Mesothelial cell of epicardium (in vitro differentiated cells): ENCODE data around the gene XPC. TPM values are rescaled to one million over a fixed set of nuclear protein-coding genes. Genes with fewer than 3 reads are reported as not detected.

Experiments
- DNase-seq, 2 experiments: peaks; one replicate each; pipeline ENCODE4 v3.0.0; 2021; ENCODE audit warnings: low spot score in 2 of 2; ENCODE audit not compliant: unreplicated experiment in 2 of 2
- H3K27ac Mint-ChIP-seq: 2 replicates; pipeline ENCODE4 v1.8.0; 2021; ENCODE audit warnings: mixed read lengths
- H3K27me3 Mint-ChIP-seq: 2 replicates; pipeline ENCODE4 v1.8.0; 2021; ENCODE audit warnings: low read depth, mixed read lengths
- H3K36me3 Mint-ChIP-seq: 2 replicates; pipeline ENCODE4 v1.8.0; 2021; ENCODE audit warnings: mixed read lengths
- H3K4me1 Mint-ChIP-seq: 2 replicates; pipeline ENCODE4 v1.8.0; 2021; ENCODE audit warnings: mixed read lengths
- H3K4me3 Mint-ChIP-seq: 2 replicates; pipeline ENCODE4 v1.8.0; 2021; ENCODE audit warnings: mild to moderate bottlenecking, moderate library complexity, mixed read lengths
- H3K9me3 Mint-ChIP-seq: 2 replicates; pipeline ENCODE4 v1.8.0; 2021; ENCODE audit warnings: mixed read lengths
- total RNA-seq: library from RNA; stranded (reverse); gene quantifications from 3 replicates; pipeline ENCODE4 v1.2.1, GENCODE V29; 2021
- TF ChIP-seq, protein P1 (sequence below): fragments of 200-600 bp; sonication (generic); IDR thresholded peaks from one replicate; pipeline ENCODE4 v1.5.0; 2021; ENCODE audit warnings: antibody characterized with exemption; ENCODE audit not compliant: unreplicated experiment

Gene XPC
- total RNA-seq, 1 donor from 2014 or later, result 47.8 TPM

DNA sequence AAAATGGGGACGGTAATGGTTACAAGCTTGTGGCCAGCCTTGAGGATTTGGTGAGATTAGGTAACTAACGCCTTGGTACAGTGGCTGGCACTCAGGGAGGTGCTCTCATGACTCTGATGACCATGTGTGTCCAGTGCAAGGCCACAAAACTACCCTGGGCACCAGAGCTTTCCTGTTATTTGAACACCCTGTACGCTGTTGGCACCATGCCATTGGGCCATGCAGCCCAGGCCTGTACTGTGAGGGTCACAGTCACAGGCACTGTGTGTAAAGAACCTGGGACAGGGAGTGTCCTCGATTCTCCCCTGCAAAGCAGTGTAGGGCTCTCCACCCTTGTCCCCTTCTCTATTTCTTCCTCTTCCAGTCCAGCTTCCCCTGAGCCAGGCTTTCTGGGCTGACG is 47.3 kb downstream of the XPC start:
- no peaks in the 10 kb centered on the region for H3K27me3 Mint-ChIP-seq

GRCh38 chr3:14130707-14131106 is 47.7 kb downstream of the XPC start:
- no peak for DNase-seq
- Mint-ChIP-seq H3K9me3 (no peaks in the 10 kb centered on the region), H3K27ac (no peak overlapping the region), H3K4me1 (peaks cover 15% of the 10 kb centered on the region), H3K27me3 (no peaks in the 10 kb centered on the region), H3K4me3 (no peak overlapping the region), H3K36me3 (peaks cover 23% of the 10 kb centered on the region)
- TF ChIP-seq, protein P1, sequence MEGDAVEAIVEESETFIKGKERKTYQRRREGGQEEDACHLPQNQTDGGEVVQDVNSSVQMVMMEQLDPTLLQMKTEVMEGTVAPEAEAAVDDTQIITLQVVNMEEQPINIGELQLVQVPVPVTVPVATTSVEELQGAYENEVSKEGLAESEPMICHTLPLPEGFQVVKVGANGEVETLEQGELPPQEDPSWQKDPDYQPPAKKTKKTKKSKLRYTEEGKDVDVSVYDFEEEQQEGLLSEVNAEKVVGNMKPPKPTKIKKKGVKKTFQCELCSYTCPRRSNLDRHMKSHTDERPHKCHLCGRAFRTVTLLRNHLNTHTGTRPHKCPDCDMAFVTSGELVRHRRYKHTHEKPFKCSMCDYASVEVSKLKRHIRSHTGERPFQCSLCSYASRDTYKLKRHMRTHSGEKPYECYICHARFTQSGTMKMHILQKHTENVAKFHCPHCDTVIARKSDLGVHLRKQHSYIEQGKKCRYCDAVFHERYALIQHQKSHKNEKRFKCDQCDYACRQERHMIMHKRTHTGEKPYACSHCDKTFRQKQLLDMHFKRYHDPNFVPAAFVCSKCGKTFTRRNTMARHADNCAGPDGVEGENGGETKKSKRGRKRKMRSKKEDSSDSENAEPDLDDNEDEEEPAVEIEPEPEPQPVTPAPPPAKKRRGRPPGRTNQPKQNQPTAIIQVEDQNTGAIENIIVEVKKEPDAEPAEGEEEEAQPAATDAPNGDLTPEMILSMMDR, result no peak

More for the DNA sequence above, 47.3 kb downstream of the XPC start:
- TF ChIP-seq, protein P1, result no peak
- H3K4me3 Mint-ChIP-seq, result no peak overlapping the region
- H3K4me1 Mint-ChIP-seq, result peaks cover 11% of the 10 kb centered on the region
- H3K36me3 Mint-ChIP-seq, result peaks cover 25% of the 10 kb centered on the region
- no peak overlapping the region for H3K27ac Mint-ChIP-seq
- DNase-seq, result no peak
- no peaks in the 10 kb centered on the region for H3K9me3 Mint-ChIP-seq

DNA sequence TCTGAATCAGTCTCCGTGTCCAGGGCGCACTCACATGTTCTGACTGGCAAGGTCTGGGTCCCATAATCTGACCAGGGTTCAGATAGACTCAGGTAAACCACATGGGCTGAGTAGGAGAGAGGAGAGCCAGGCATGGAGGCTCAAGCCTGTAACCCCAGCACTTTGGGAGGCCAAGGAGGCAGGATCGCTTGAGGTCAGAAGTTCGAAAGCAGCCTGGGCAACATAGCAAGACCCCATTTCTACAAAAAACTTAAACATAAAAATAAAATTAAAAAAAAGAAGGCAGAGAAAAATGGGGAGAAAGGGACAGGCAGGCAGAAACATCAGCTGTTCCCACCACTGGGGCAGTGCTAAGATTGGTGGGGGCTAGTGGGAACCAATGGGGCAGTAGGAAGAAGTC is 48.2 kb downstream of the XPC start:
- no peak overlapping the region for H3K4me3 Mint-ChIP-seq
- TF ChIP-seq, protein P1, result no peak
- H3K27ac Mint-ChIP-seq, result no peak overlapping the region
- H3K9me3 Mint-ChIP-seq, result no peaks in the 10 kb centered on the region
- peaks cover 23% of the 10 kb centered on the region for H3K36me3 Mint-ChIP-seq
- peaks cover 16% of the 10 kb centered on the region for H3K4me1 Mint-ChIP-seq
- DNase-seq, result no peak
- H3K27me3 Mint-ChIP-seq, result no peaks in the 10 kb centered on the region

DNA sequence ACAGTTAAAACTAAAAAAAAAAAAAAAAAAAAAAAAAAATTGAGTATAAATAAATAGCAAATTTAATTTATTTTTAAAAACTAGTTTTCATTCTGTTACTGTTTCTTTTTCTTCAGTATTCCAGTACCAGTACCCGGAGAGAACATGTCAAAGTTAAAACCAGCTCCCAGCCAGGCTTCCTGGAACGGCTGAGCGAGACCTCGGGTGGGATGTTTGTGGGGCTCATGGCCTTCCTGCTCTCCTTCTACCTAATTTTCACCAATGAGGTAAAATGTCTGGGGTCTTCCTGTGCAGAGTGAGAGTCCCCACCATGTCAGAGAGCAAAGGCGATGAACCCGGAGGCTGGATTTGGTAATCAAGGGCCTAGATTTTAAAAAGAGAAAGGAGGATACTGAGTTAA is 49.1 kb downstream of the XPC start:
- TF ChIP-seq, protein P1, result no peak
- H3K27ac Mint-ChIP-seq, result no peak overlapping the region
- no peaks in the 10 kb centered on the region for H3K9me3 Mint-ChIP-seq
- no peak overlapping the region for H3K4me3 Mint-ChIP-seq
- DNase-seq, result no peak
- H3K4me1 Mint-ChIP-seq, result peaks cover 16% of the 10 kb centered on the region
- H3K36me3 Mint-ChIP-seq, result peaks cover 23% of the 10 kb centered on the region
- no peaks in the 10 kb centered on the region for H3K27me3 Mint-ChIP-seq

- Mint-ChIP-seq H3K4me3 (no peak overlapping the region), H3K9me3 (no peaks in the 10 kb centered on the region), H3K36me3 (peaks cover 23% of the 10 kb centered on the region), H3K27me3 (no peaks in the 10 kb centered on the region), H3K27ac (no peak overlapping the region), H3K4me1 (peaks cover 20% of the 10 kb centered on the region)
- no peak for DNase-seq
- TF ChIP-seq, protein P1, result no peak
Observed at GRCh38 chr3:14128724-14129123, 49.7 kb downstream of the XPC start.
